ENCODE measurements around the gene SLC39A11. TPM values are rescaled to one million over a fixed set of nuclear protein-coding genes. Genes with fewer than 3 reads are reported as not detected.

SLC39A11 gene
- total RNA-seq, 3 donors from 2014 or later, result 31.6 to 71.6 (median 51.6) TPM

- Histone ChIP-seq H3K4me1 (ENCODE audit: low read depth) (peaks cover 8% of the 10 kb centered on the region), H3K4me3 (no peak overlapping the region), H3K9me3 (no peaks in the 10 kb centered on the region), H3K36me3 (ENCODE audit: low read depth) (no peaks in the 10 kb centered on the region)
- TF ChIP-seq CTCF (IDR thresholded peaks at IDR 0.05), result no peak
- ATAC-seq, result peak; percentile 35
- peak in 1 of 3 donors; percentile 21 for DNase-seq
- intact Hi-C loops (cut with DNase I, micrococcal nuclease), result no loop called here
These were observed 359.4 kb downstream of the SLC39A11 start for GRCh38 chr17:72732893-72733618.

- intact Hi-C loops (cut with DNase I, micrococcal nuclease), result no loop called here
- TF ChIP-seq CTCF (IDR thresholded peaks at IDR 0.05), result no peak
- no peaks in the 10 kb centered on the region for H3K36me3 ChIP-seq (ENCODE audit: low read depth)
- DNase-seq (no peak), ATAC-seq (peak; percentile 27)
- H3K4me3 ChIP-seq, result no peak overlapping the region
- peaks cover 8% of the 10 kb centered on the region for H3K4me1 ChIP-seq (ENCODE audit: low read depth)
- no peaks in the 10 kb centered on the region for H3K9me3 ChIP-seq
These were observed 362.4 kb downstream of the SLC39A11 start for GRCh38 chr17:72730077-72730476.

GRCh38 chr17:72726936-72727335, 365.6 kb downstream of the SLC39A11 start:
- peak; percentile 52 for ATAC-seq
- intact Hi-C loops (cut with DNase I, micrococcal nuclease), result loop anchor here (5.0 to 10.0 kb wide), 3 partner anchors 172 to 458 kb away; no protein-coding TSS in a partner anchor
- H3K4me3 ChIP-seq, result no peak overlapping the region

GRCh38 chr17:72725433-72726068, 366.9 kb downstream of the SLC39A11 start:
- Histone ChIP-seq H3K9me3 (no peaks in the 10 kb centered on the region), H3K4me3 (no peak overlapping the region), H3K4me1 (ENCODE audit: low read depth) (peaks cover 5% of the 10 kb centered on the region), H3K36me3 (ENCODE audit: low read depth) (no peaks in the 10 kb centered on the region)
- ATAC-seq (peak; percentile 88), DNase-seq (peak; percentile 61 to 78 (median 72))
- peak; percentile 75 for TF ChIP-seq CTCF (IDR thresholded peaks at IDR 0.05)
- intact Hi-C loops (cut with DNase I, micrococcal nuclease), result loop anchor here (5.0 to 10.0 kb wide), 3 partner anchors 171 to 459 kb away; no protein-coding TSS in a partner anchor

More at GRCh38 chr17:72726936-72727335, 365.6 kb downstream of the SLC39A11 start:
- no peaks in the 10 kb centered on the region for H3K9me3 ChIP-seq
- DNase-seq, result no peak
- peaks cover 5% of the 10 kb centered on the region for H3K4me1 ChIP-seq (ENCODE audit: low read depth)
- H3K36me3 ChIP-seq (ENCODE audit: low read depth), result no peaks in the 10 kb centered on the region
- no peak for TF ChIP-seq CTCF (IDR thresholded peaks at IDR 0.05)

GRCh38 chr17:72724267-72724666, 368.2 kb downstream of the SLC39A11 start:
- Histone ChIP-seq H3K4me3 (no peak overlapping the region), H3K9me3 (no peaks in the 10 kb centered on the region), H3K36me3 (ENCODE audit: low read depth) (no peaks in the 10 kb centered on the region), H3K4me1 (ENCODE audit: low read depth) (peaks cover 5% of the 10 kb centered on the region)
- intact Hi-C loops (cut with DNase I, micrococcal nuclease), result loop anchor here in 1 of 2 donors (10.0 kb wide), 2 partner anchors 169 to 461 kb away; no protein-coding TSS in a partner anchor
- TF ChIP-seq CTCF (IDR thresholded peaks at IDR 0.05), result no peak
- ATAC-seq, result no peak
- DNase-seq, result no peak
